HL-60 (cell line): ENCODE results near the gene DPP4.

Experiments used
- DNase-seq, 2 experiments: peaks; one replicate each; pipeline ENCODE4 v3.0.0-alpha.2; 2010 to 2020; ENCODE audit warnings: low read depth in 1 of 2, low spot score in 1 of 2
- H3K27ac ChIP-seq: fragments of 250-450 bp; sonication (Bioruptor Pico); replicated peaks from 2 replicates; pipeline ENCODE4 v1.5.1; 2020; ENCODE audit warnings: mild to moderate bottlenecking, moderate library complexity
- H3K27me3 ChIP-seq: fragments of 250-450 bp; sonication (Bioruptor Pico); 2 replicates; pipeline ENCODE4 v1.5.1; 2021; ENCODE audit warnings: mild to moderate bottlenecking, moderate library complexity; ENCODE audit not compliant: insufficient read depth, poor library complexity, severe bottlenecking
- H3K4me3 ChIP-seq: replicated peaks from 2 replicates; pipeline ENCODE4 v1.5.1; 2011; ENCODE audit warnings: mild to moderate bottlenecking, control low read depth, low read length; ENCODE audit not compliant: insufficient read depth
- GABPA ChIP-seq: IDR thresholded peaks from 2 replicates; pipeline ENCODE4 v1.6.1; 2012; ENCODE audit warnings: low read depth
- POLR2AphosphoS5 ChIP-seq: IDR thresholded peaks from 2 replicates; pipeline ENCODE4 v1.6.1; 2012; ENCODE audit warnings: low read depth
- REST ChIP-seq: IDR thresholded peaks from 2 replicates; pipeline ENCODE4 v1.6.1; 2012; ENCODE audit warnings: low read depth; ENCODE audit not compliant: insufficient replicate concordance
- SPI1 ChIP-seq: IDR thresholded peaks from 2 replicates; pipeline ENCODE4 v1.6.1; 2012; ENCODE audit warnings: low read depth, mild to moderate bottlenecking, borderline replicate concordance
- TF ChIP-seq, protein P1 (sequence below): IDR thresholded peaks from one replicate; pipeline ENCODE4 v1.5.1; 2011; ENCODE audit warnings: low read length, control low read depth, inconsistent platforms; ENCODE audit not compliant: insufficient read depth

The DPP4 gene

DNA sequence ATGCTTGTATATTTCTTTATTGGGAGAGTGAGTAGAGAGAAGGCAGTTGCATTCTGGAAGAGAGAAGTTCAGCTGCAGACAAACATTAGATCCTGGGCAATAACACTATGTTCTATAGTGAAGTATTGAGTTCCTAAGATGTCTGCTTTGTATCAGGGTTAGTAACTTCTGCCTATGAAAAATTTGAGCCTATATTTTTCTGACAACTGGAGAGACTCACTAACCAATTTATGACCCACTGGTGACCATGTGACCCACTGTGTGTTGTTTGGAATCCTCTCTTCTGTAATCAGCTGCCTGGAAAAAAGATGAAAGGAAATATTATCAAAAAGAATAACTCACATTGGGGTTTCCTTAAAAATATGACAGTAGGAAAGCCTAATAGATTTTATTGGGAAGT lies 35.3 kb downstream of the DPP4 start:
- Histone ChIP-seq H3K27ac (no peak overlapping the region), H3K27me3 (peaks cover 3% of the 10 kb centered on the region), H3K4me3 (no peak overlapping the region)
- TF ChIP-seq SPI1 (no peak), GABPA (no peak), REST (no peak), POLR2AphosphoS5 (no peak)
- TF ChIP-seq, protein P1, sequence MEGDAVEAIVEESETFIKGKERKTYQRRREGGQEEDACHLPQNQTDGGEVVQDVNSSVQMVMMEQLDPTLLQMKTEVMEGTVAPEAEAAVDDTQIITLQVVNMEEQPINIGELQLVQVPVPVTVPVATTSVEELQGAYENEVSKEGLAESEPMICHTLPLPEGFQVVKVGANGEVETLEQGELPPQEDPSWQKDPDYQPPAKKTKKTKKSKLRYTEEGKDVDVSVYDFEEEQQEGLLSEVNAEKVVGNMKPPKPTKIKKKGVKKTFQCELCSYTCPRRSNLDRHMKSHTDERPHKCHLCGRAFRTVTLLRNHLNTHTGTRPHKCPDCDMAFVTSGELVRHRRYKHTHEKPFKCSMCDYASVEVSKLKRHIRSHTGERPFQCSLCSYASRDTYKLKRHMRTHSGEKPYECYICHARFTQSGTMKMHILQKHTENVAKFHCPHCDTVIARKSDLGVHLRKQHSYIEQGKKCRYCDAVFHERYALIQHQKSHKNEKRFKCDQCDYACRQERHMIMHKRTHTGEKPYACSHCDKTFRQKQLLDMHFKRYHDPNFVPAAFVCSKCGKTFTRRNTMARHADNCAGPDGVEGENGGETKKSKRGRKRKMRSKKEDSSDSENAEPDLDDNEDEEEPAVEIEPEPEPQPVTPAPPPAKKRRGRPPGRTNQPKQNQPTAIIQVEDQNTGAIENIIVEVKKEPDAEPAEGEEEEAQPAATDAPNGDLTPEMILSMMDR: no peak
- DNase-seq: no peak

DNA sequence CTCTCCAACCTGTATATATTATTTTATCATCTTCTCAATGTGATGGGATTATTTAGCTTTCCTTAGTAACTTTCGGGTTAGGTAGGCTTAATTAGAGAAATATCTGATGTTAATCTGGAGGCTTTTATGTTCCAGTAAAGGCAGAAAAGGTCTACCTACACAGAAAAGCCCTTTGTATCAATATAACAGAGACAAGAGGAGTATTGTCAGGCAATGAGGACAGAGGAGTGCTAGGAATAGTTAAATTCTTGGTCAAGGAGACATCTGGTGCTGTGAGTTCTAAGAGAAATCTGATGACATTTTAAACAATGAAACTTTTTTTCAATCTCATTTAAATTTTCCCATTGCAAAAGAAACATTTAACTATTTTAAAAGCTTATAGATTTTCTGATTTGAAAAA lies 36.1 kb downstream of the DPP4 start:
- H3K27me3 ChIP-seq: peaks cover 3% of the 10 kb centered on the region
- H3K27ac ChIP-seq: no peak overlapping the region
- no peak for DNase-seq
- TF ChIP-seq POLR2AphosphoS5 (no peak), SPI1 (no peak), REST (no peak), GABPA (no peak)
- TF ChIP-seq, protein P1: no peak
- no peak overlapping the region for H3K4me3 ChIP-seq

GRCh38 chr2:162037028-162037795 lies 36.8 kb downstream of the DPP4 start:
- H3K4me3 ChIP-seq: no peak overlapping the region
- DNase-seq: no peak
- H3K27ac ChIP-seq: no peak overlapping the region
- H3K27me3 ChIP-seq: peaks cover 3% of the 10 kb centered on the region
- no peak for TF ChIP-seq GABPA
- no peak for TF ChIP-seq POLR2AphosphoS5
- TF ChIP-seq SPI1: no peak
- no peak for TF ChIP-seq REST
- TF ChIP-seq, protein P1: no peak
